Measurements from ENCODE around the gene STARD7.

The STARD7 gene

GRCh38 chr2:96198921-96199320, 9.7 kb downstream of the STARD7 start:
- DNase-seq (ENCODE audit: low read depth in 4 of 4, low spot score in 1 of 4), result no peak

- DNase-seq (ENCODE audit: low read depth in 4 of 4, low spot score in 1 of 4), result no peak
Measured at GRCh38 chr2:96197546-96198255, 10.9 kb downstream of the STARD7 start.

GRCh38 chr2:96195410-96196066, 13.1 kb downstream of the STARD7 start:
- no peak for DNase-seq (ENCODE audit: low read depth in 4 of 4, low spot score in 1 of 4)

GRCh38 chr2:96191937-96192670, 16.5 kb downstream of the STARD7 start:
- no peak for DNase-seq (ENCODE audit: low read depth in 4 of 4, low spot score in 1 of 4)

GRCh38 chr2:96188821-96189526, 19.7 kb downstream of the STARD7 start:
- DNase-seq (ENCODE audit: low read depth in 4 of 4, low spot score in 1 of 4), result no peak

GRCh38 chr2:96186562-96186961, 22.1 kb downstream of the STARD7 start:
- no peak for DNase-seq (ENCODE audit: low read depth in 4 of 4, low spot score in 1 of 4)

- DNase-seq (ENCODE audit: low read depth in 4 of 4, low spot score in 1 of 4), result no peak
Measured at GRCh38 chr2:96185516-96185915, 23.1 kb downstream of the STARD7 start.

- DNase-seq (ENCODE audit: low read depth in 4 of 4, low spot score in 1 of 4), result no peak
Measured at GRCh38 chr2:96184989-96185388, 23.6 kb downstream of the STARD7 start.

- no peak for DNase-seq (ENCODE audit: low read depth in 4 of 4, low spot score in 1 of 4)
Measured at GRCh38 chr2:96184188-96184587, 24.4 kb downstream of the STARD7 start.

- DNase-seq (ENCODE audit: low read depth in 4 of 4, low spot score in 1 of 4), result no peak
Measured at GRCh38 chr2:96181529-96181928, 27.1 kb downstream of the STARD7 start.

GRCh38 chr2:96180521-96180920, 28.1 kb downstream of the STARD7 start:
- DNase-seq (ENCODE audit: low read depth in 4 of 4, low spot score in 1 of 4), result no peak

GRCh38 chr2:96180002-96180401, 28.6 kb downstream of the STARD7 start:
- no peak for DNase-seq (ENCODE audit: low read depth in 4 of 4, low spot score in 1 of 4)

GRCh38 chr2:96176661-96177060, 32.0 kb downstream of the STARD7 start:
- DNase-seq (ENCODE audit: low read depth in 4 of 4, low spot score in 1 of 4), result no peak

GRCh38 chr2:96175951-96176350, 32.7 kb downstream of the STARD7 start:
- no peak for DNase-seq (ENCODE audit: low read depth in 4 of 4, low spot score in 1 of 4)

- DNase-seq (ENCODE audit: low read depth in 4 of 4, low spot score in 1 of 4), result peak in 3 of 4 experiments; percentile 73 to 77 (median 76)
Measured at GRCh38 chr2:96174251-96175144, 34.1 kb downstream of the STARD7 start.

GRCh38 chr2:96171831-96172230, 36.8 kb downstream of the STARD7 start:
- DNase-seq (ENCODE audit: low read depth in 4 of 4, low spot score in 1 of 4), result no peak

GRCh38 chr2:96170626-96171025, 38.0 kb downstream of the STARD7 start:
- DNase-seq (ENCODE audit: low read depth in 4 of 4, low spot score in 1 of 4), result no peak

- DNase-seq (ENCODE audit: low read depth in 4 of 4, low spot score in 1 of 4), result no peak
Measured at GRCh38 chr2:96169868-96170507, 38.6 kb downstream of the STARD7 start.

GRCh38 chr2:96167407-96168013, 41.1 kb downstream of the STARD7 start:
- no peak for DNase-seq (ENCODE audit: low read depth in 4 of 4, low spot score in 1 of 4)
